K562 (cell line): Measurements from ENCODE around the gene EFHD2. TPM values are rescaled to one million over a fixed set of nuclear protein-coding genes. Genes with fewer than 3 reads are reported as not detected.

ENCODE experiments used
- BDP1 ChIP-seq: IDR thresholded peaks from 3 replicates; pipeline ENCODE4 v1.6.1; 2011; ENCODE audit not compliant: insufficient read length, insufficient read depth
- CEBPB ChIP-seq: fragments of 450-650 bp; IDR thresholded peaks from 2 replicates; pipeline ENCODE4 v1.6.1; 2016; ENCODE audit warnings: missing genetic modification characterization, missing compliant biosample characterization
- CHD1 ChIP-seq: fragments of 200-600 bp; sonication (generic); IDR thresholded peaks from one replicate; pipeline ENCODE4 v1.6.1; 2012; ENCODE audit warnings: mild to moderate bottlenecking, moderate library complexity, low read length, inconsistent platforms
- EGR1 ChIP-seq: fragments of 450-650 bp; conservative IDR thresholded peaks from 2 replicates; pipeline ENCODE4 v1.6.1; 2017; ENCODE audit warnings: mild to moderate bottlenecking
- FOSL1 ChIP-seq: fragments of 200-800 bp; sonication (Bioruptor generic); conservative IDR thresholded peaks from 2 replicates; pipeline ENCODE4 v1.6.1; 2016; ENCODE audit warnings: missing genetic modification characterization, missing compliant biosample characterization
- MEF2A ChIP-seq: IDR thresholded peaks from 2 replicates; pipeline ENCODE4 v1.6.1; 2011; ENCODE audit warnings: low read depth, mild to moderate bottlenecking, low read length, moderate library complexity; ENCODE audit not compliant: control insufficient read depth
- MYBL2 ChIP-seq, 2 experiments: fragments of 450-650 bp in 1 of 2; sonication (generic) in 1 of 2; formaldehyde crosslinking in 1 of 2; IDR thresholded peaks; 2 replicates each; pipeline versions ENCODE4 v1.6.1 to v1.8.1; 2017 to 2022; ENCODE audit warnings: borderline replicate concordance in 1 of 2, inconsistent platforms in 1 of 2, low read depth in 1 of 2, mild to moderate bottlenecking in 1 of 2, missing genetic modification reagents in 1 of 2, moderate library complexity in 1 of 2
- MYNN ChIP-seq, 2 experiments: sonication (generic); formaldehyde crosslinking in 1 of 2; IDR thresholded peaks; 2 replicates each; pipeline versions ENCODE4 v1.5.0 to v1.6.1; 2016 to 2020; ENCODE audit warnings: antibody characterized with exemption in 1 of 2, missing genetic modification reagents in 1 of 2
- PHB2 ChIP-seq: fragments of 450-650 bp; IDR thresholded peaks from 2 replicates; pipeline ENCODE4 v1.6.1; 2017; ENCODE audit warnings: low read depth
- PTBP1 ChIP-seq: fragments of 200-400 bp; formaldehyde crosslinking; IDR thresholded peaks from 2 replicates; pipeline ENCODE4 v1.6.1; 2017; ENCODE audit warnings: low read depth, low read length
- RAD21 ChIP-seq, 2 experiments: fragments of 250-450 bp in 1 of 2; fragments of 450-650 bp in 1 of 2; sonication (Bioruptor Pico) in 1 of 2; formaldehyde crosslinking in 1 of 2; IDR thresholded peaks in 1 of 2; conservative IDR thresholded peaks in 1 of 2; 2 replicates each; pipeline versions ENCODE4 v1.4.0 to v1.8.0; 2020 to 2022; ENCODE audit warnings: mild to moderate bottlenecking in 2 of 2, moderate library complexity in 1 of 2
- RB1 ChIP-seq: fragments of 450-650 bp; IDR thresholded peaks from 2 replicates; pipeline ENCODE4 v1.6.1; 2017; ENCODE audit warnings: low read depth, mild to moderate bottlenecking
- RBBP5 ChIP-seq: fragments of 200-600 bp; sonication (generic); IDR thresholded peaks from 2 replicates; pipeline ENCODE4 v1.6.1; 2012; ENCODE audit warnings: borderline replicate concordance, mild to moderate bottlenecking, low read length, control low read depth, inconsistent platforms; ENCODE audit not compliant: insufficient read depth, poor library complexity, severe bottlenecking
- SREBF2 ChIP-seq: sonication (generic); formaldehyde crosslinking; IDR thresholded peaks from 2 replicates; pipeline ENCODE4 v1.4.0; 2020; ENCODE audit warnings: mild to moderate bottlenecking, missing genetic modification reagents
- TCF15 ChIP-seq: fragments of 250-450 bp; sonication (Bioruptor Pico); IDR thresholded peaks from 2 replicates; pipeline ENCODE4 v1.8.0; 2022; ENCODE audit warnings: moderate library complexity, mild to moderate bottlenecking, inconsistent platforms
- TEAD1 ChIP-seq, 2 experiments: fragments of 450-650 bp in 1 of 2; sonication (generic) in 1 of 2; formaldehyde crosslinking; IDR thresholded peaks; 2 replicates each; pipeline versions ENCODE4 v1.4.0 to v1.8.0; 2020 to 2022; ENCODE audit warnings: mild to moderate bottlenecking in 2 of 2, missing genetic modification reagents in 1 of 2
- TGIF2 ChIP-seq: sonication (generic); formaldehyde crosslinking; IDR thresholded peaks from 2 replicates; pipeline ENCODE4 v1.8.1; 2022; ENCODE audit warnings: mild to moderate bottlenecking, missing genetic modification reagents, moderate library complexity
- USF1 ChIP-seq: sonication (generic); formaldehyde crosslinking; IDR thresholded peaks from 2 replicates; pipeline ENCODE4 v1.9.0; 2022; ENCODE audit warnings: mild to moderate bottlenecking, missing genetic modification reagents
- YY1 ChIP-seq, 3 experiments: IDR thresholded peaks; 2 replicates each; pipeline ENCODE4 v1.6.1; 2011; ENCODE audit warnings: low read length in 2 of 3, mild to moderate bottlenecking in 2 of 3, moderate library complexity in 2 of 3, borderline replicate concordance in 1 of 3, control low read depth in 1 of 3, low read depth in 1 of 3; ENCODE audit not compliant: insufficient read depth in 3 of 3, insufficient replicate concordance in 2 of 3, control insufficient read depth in 1 of 3, insufficient read length in 1 of 3; ENCODE audit errors: extremely low read depth in 1 of 3
- ZBTB17 ChIP-seq: fragments of 450-650 bp; formaldehyde crosslinking; IDR thresholded peaks from 2 replicates; pipeline ENCODE4 v1.4.0; 2020; ENCODE audit warnings: mild to moderate bottlenecking
- ZBTB7A ChIP-seq: IDR thresholded peaks from 2 replicates; pipeline ENCODE4 v1.6.1; 2011; ENCODE audit warnings: low read depth, mild to moderate bottlenecking, low read length, moderate library complexity, borderline replicate concordance; ENCODE audit not compliant: control insufficient read depth
- ZNF140 ChIP-seq: fragments of 250-450 bp; sonication (Bioruptor Pico); IDR thresholded peaks from 2 replicates; pipeline ENCODE4 v1.8.0; 2021; ENCODE audit warnings: moderate library complexity, mild to moderate bottlenecking, inconsistent platforms
- ZNF23 ChIP-seq: fragments of 250-450 bp; sonication (Bioruptor Pico); IDR thresholded peaks from 2 replicates; pipeline ENCODE4 v1.4.0; 2020; ENCODE audit warnings: mild to moderate bottlenecking
- ZNF282 ChIP-seq: sonication (generic); formaldehyde crosslinking; IDR thresholded peaks from 2 replicates; pipeline ENCODE4 v1.8.1; 2023; ENCODE audit warnings: missing genetic modification reagents
- ZNF740 ChIP-seq, 3 experiments: fragments of 200-800 bp in 1 of 3; sonication (Bioruptor generic) in 1 of 3; sonication (generic) in 1 of 3; formaldehyde crosslinking in 1 of 3; IDR thresholded peaks; 2 replicates each; pipeline versions ENCODE4 v1.6.1 to v1.8.0; 2016 to 2022; ENCODE audit warnings: mild to moderate bottlenecking in 2 of 3, missing compliant biosample characterization in 2 of 3, missing genetic modification characterization in 2 of 3, missing genetic modification reagents in 1 of 3
- polyA plus RNA-seq, 8 experiments: library from polyadenylated mRNA; depleted of rRNA in 4 of 8; stranded (reverse) in 5 of 8; unstranded in 3 of 8; fragments of >200 nt; fragmentation: Nextera tagmentation in 2 of 8; fragmentation: Illumina TruSeq in 1 of 8; extraction: Ambion mirVana in 2 of 8; extraction: Trizol in 1 of 8; gene quantifications; 2 replicates each; pipeline versions ENCODE4 v1.2.1 to v1.2.3, GENCODE V29; 2011 to 2014; ENCODE audit warnings: inconsistent platforms in 1 of 8, missing spikeins in 1 of 8
- total RNA-seq, 7 experiments: library from RNA; depleted of rRNA in 6 of 7; stranded (reverse); fragments of >200 nt in 6 of 7; fragmentation: Illumina TruSeq in 2 of 7; extraction: Trizol in 2 of 7; gene quantifications; 2 replicates each; pipeline versions ENCODE4 v1.2.1 to v1.2.3, GENCODE V29; 2011 to 2021; ENCODE audit warnings: low replicate concordance in 1 of 7

Gene EFHD2
- total and polyA plus RNA-seq, 9 of the 15 experiments (the other 6 are each of a cell fraction or from before 2014, with no cell fraction given), result 1.7 to 73.5 (median 25.2) TPM

- TF ChIP-seq MYBL2 (IDR thresholded peaks at IDR 0.05; ENCODE audit: low read depth) (no peak), MYBL2 (CRISPR knock-in tag; IDR thresholded peaks at IDR 0.05; ENCODE audit: borderline replicate concordance) (no peak), MEF2A (no peak), RB1 (no peak), ZNF23 (CRISPR knock-in tag) (no peak), ZBTB17 (CRISPR knock-in tag) (no peak), PTBP1 (no peak), CEBPB (no peak), RBBP5 (no peak), TCF15 (CRISPR knock-in tag) (no peak), SREBF2 (CRISPR knock-in tag) (no peak), FOSL1 (tag) (peak; percentile 83), EGR1 (peak; percentile 75), ZNF140 (CRISPR knock-in tag) (no peak), ZBTB7A (peak; percentile 25; the same call in 1 of the 2 replicates), MYNN (IDR thresholded peaks at IDR 0.05) (peak; percentile 60; the same call in 1 of the 2 replicates), MYNN (CRISPR knock-in tag; IDR thresholded peaks at IDR 0.05) (no peak), RAD21 (CRISPR knock-in tag; conservative IDR thresholded peaks at IDR 0.05 in 1 of 2, IDR thresholded peaks at IDR 0.05 in 1 of 2) (no peak), BDP1 (no peak), CHD1 (no peak), ZNF740 (CRISPR knock-in tag; IDR thresholded peaks at IDR 0.05) (no peak), ZNF740 (tag; IDR thresholded peaks at IDR 0.05) (no peak), TEAD1 (CRISPR knock-in tag; IDR thresholded peaks at IDR 0.05) (no peak), PHB2 (no peak), ZNF282 (CRISPR knock-in tag) (no peak), USF1 (no peak), YY1 (IDR thresholded peaks at IDR 0.05; ENCODE audit: borderline replicate concordance in 1 of 3, control insufficient read depth in 1 of 3, extremely low read depth in 1 of 3, insufficient read depth in 3 of 3, insufficient read length in 1 of 3, insufficient replicate concordance in 2 of 3, low read depth in 1 of 3, low read length in 2 of 3) (no peak), TGIF2 (CRISPR knock-in tag) (no peak)
These were observed 17.0 kb downstream of the EFHD2 start (continued) for GRCh38 chr1:15426492-15427279.
